Hematopoietic multipotent progenitor cell treated with erythropoietin and hydrocortisone succinate and interleukin-3 and kit ligand, for 6 days (in vitro differentiated cells): ENCODE measurements around the gene PI4K2B.
"Not testable (repeated sequence)": the region's sequence is repeated elsewhere in the genome, so short reads cannot be mapped to it uniquely, and the experiment has no call there.

Experiments
- DNase-seq: peaks from one replicate; pipeline ENCODE4 v3.0.0-alpha.2; 2015

The PI4K2B gene

DNA sequence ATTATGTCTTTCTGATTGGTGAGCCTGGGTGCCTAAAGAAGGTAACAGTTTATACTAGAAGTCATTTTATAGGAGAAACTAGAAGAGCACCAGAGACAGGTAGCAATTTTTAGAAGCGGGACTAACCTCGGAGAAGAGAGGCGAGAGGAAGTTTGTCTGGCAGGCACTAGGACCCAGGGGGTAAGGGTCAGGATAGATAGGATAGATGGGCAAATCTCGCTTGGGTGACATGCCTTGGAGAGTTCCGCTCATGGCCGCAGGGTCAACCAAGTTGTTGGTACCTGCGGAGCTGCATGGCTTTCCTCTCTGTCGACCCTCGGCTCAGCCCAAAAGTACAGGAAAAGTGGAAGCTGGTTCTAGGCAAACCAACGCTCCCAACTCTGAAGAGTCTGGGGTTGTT, 11.3 kb downstream of the PI4K2B start:
- DNase-seq: no peak

DNA sequence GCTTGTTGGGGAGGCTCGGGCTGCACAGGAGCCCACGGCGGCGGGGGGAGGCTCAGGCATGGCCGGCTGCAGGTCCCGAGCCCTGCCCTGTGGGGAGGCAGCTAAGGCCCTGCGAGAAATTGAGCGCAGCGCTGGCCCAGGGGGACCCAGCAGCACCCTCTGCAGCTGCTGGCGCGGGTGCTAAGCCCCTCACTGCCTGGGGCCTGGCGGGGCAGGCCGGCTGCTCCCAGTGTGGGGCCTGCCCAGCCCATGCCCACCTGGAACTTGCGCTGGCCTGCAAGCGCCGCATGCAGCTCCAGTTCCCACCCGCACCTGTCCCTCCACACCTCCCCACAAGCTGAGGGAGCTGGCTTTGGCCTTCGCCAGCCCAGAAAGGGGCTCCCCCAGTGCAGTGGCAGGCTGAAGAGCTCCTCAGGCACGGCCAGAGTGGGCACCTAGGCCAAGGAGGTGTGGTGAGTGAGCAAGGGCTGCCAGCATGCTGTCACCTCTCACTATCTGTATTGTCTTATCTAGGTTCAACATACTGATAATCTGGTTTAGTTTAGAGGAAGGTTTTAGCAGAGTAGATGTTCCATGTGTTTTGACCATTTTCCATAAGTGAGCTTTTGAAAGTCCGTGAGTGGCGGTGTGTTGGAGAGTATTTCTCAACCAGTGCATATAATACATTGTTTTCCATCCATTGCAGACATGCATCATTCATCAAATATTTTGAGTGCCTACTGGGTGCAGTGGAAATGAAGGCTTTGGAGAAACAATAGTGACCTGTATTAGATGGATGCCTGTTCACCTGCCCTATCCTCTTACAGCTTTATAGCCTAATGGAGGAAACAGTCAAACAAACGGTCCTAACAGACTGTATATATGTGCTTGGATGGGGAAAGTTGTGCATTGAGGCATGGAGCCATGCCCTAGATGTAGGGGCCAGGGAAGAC, 13.1 kb downstream of the PI4K2B start:
- no peak for DNase-seq

DNA sequence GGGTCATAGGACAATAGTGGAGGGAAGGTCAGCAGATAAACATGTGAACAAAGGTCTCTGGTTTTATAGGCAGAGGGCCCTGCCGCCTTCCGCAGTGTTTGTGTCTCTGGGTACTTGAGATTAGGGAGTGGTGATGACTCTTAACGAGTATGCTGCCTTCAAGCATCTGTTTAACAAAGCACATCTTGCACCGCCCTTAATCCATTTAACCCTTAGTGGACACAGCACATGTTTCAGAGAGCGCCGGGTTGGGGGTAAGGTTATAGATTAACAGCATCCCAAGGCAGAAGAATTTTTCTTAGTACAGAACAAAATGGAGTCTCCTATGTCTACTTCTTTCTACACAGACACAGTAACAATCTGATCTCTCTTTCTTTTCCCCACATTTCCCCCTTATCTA, 15.0 kb downstream of the PI4K2B start:
- DNase-seq: not testable (repeated sequence)

DNA sequence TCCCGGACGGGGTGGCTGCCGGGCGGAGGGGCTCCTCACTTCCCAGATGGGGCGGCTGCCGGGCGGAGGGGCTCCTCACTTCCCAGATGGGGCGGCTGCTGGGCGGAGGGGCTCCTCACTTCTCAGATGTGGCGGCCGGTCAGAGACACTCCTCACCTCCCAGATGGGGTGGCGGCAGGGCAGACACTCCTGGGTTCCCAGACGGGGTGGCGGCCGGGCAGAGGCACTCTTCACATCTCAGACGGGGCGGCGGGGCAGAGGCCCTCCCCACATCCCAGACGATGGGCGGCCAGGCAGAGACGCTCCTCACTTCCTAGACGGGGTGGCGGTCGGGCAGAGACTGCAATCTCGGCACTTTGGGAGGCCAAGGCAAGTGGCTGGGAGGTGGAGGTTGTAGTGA, 15.7 kb downstream of the PI4K2B start:
- DNase-seq: not testable (repeated sequence)

DNA sequence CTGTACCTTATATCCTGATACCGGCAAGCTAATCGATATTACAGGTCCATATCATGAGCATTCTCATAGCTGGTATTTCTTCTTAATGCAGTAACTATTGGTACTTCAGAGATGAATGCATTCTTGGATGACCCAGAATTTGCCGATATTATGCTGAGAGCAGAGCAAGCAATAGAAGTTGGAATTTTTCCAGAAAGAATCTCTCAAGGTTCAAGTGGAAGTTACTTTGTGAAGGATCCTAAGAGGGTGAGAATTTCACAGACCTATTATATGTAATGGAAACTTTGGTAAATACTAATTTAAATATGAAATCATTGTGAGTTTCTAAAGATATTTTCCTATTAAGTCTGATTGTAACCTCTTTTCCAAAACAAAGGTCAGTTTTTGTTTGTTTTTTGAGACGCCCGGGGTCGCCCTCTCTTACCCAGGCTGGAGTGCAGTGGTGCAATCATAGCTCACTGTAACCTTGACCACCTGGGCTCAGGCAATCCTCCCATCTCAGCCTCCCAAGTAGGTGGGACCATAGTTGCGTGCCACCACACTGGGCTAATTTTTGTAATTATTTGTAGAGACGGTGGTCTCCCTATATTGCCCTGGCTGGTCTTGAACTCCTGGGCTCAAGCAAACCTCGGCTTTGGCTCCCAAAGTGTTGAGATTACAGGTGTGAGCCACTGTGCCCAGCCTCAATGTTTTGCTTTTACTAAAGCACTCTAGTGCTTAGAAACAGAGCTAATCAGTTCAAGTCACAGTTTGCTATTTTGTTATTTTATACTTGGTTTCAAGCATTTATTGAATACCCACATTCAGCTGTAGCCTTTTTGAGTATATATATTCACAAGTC, 18.6 kb downstream of the PI4K2B start:
- DNase-seq: no peak

DNA sequence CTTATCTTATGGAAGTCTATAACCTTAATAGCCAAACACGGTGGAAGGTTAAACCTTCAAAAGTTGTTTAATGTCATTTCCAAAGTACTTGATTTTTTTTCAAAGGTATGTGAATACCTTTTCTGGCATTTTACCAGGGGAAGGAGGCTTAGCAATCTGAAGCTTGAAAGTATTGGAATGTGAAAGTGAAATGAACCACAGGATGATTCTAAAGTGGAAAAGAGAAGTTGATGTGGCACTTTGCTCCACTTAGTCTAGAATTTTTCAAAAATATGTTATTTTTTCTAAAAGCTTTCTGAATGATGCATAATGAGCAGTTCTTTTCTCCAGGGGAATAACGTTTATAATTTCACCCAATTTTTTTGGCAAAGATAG, 19.2 kb downstream of the PI4K2B start:
- no peak for DNase-seq

DNA sequence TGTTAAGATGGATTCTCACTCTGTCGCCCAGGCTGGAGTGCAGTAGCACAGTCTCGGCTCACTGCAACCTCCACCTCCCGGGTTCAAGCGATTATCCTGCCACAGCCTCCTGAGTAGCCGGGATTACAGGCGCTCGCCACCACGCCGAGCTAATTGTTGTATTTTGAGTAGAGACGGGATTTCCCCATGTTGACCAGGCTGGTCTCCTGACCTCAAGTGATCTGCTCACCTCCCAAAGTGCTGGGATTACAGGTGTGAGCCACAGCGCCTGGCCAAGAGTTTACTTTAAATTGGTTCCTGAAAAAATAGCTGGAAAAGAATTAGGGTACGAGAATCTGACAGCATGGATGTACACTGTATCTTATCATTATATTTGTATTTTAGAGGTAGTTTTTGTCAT, 20.0 kb downstream of the PI4K2B start:
- DNase-seq: not testable (repeated sequence)

DNA sequence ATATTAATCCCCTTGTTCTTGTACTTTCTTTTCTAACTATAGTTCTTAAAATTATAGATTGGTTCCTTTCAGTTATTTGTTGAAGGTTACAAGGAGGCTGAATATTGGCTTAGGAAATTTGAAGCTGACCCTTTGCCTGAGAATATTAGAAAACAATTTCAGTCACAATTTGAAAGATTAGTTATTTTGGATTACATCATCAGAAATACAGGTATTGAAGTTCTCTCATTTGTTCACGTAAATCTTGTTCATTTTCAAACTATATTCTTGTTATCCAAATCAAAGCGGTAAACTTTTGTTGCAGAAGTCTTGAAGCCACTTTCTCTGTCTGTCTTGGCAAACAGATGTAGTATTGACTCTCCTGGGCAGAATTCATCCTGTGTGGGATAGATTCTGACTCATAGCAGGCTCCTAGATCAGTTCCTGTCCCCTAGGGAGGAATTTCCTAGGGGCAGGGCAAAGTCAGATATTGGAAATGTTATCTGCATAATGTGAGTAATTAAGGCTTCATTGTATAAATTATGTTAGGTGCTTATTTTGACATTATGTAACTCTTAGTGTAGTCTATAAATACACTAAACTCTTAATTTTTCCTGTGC, 25.2 kb downstream of the PI4K2B start:
- DNase-seq: no peak

DNA sequence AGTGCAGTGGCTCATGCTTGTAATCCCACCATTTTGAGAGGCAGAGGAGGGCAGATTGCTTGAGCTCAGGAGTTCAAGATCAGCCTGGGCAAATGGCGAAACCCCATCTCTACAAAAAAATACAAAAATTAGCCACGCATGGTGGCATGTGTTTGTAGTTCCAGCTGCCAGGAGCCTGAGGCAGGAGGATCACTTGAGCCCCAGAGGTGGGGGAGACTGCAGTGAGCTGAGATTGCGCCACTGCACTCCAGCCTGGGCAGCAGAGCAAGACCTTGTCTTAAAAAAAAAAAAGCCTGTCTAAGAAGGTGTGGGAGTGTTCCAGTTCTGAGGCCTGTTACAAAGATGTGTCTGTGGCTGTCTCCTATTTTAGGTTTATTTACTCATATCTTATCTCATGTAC, 38.0 kb downstream of the PI4K2B start:
- DNase-seq: no peak

DNA sequence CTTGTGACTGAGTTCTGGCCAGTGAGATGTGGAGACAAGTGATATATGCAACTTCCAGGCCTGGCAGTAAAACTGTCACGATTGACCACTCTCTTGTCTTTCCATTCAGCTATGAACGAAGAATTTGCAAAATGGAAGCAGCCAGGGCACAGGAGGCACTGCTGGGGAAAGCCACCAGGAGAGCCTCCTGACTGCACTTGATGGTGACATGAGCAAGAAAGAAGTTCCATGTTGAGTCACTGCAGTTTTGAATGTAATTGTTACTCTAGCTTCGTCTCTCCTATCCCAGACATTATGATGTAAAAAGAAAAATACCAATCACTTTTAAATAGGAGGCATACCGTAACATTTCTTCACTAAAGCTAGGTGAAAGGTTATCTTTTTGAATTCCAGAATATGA, 46.4 kb downstream of the PI4K2B start:
- no peak for DNase-seq

DNA sequence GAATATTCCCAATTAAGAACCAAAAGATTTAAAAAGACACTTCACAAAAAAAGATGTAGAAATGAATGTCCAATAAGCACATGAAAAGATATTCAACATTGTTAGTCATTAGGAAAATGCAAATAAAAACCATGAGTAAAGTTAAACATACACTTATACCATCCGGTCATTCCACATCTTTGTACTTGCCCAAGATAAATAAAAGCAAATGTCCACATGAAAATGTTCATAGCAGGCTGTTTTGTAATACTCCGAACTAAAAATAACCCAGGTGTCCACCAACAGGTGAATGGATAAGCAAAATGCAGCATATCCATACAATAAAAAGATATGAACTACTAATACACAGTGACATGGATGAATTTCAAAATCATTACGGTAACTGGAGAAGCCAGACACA, 50.1 kb downstream of the PI4K2B start:
- DNase-seq: no peak

DNA sequence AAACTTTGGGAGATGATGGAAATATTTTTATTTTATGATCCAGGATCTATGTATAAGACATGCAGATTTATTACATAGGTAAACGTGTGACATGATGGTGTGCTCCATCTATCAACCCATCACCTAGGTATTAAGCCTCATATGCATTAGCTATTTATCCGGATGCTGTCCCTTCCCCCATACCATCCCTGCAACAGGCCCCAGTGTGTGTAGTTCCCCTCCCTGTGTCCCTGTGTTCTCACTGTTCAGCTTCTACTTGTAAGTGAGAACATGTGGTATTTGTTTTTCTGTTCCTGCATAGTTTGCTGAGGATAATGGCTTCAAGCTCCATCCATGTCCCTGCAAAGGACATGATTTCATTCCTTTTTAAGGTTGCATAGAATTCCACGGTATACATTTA, 50.6 kb downstream of the PI4K2B start:
- DNase-seq: no peak

DNA sequence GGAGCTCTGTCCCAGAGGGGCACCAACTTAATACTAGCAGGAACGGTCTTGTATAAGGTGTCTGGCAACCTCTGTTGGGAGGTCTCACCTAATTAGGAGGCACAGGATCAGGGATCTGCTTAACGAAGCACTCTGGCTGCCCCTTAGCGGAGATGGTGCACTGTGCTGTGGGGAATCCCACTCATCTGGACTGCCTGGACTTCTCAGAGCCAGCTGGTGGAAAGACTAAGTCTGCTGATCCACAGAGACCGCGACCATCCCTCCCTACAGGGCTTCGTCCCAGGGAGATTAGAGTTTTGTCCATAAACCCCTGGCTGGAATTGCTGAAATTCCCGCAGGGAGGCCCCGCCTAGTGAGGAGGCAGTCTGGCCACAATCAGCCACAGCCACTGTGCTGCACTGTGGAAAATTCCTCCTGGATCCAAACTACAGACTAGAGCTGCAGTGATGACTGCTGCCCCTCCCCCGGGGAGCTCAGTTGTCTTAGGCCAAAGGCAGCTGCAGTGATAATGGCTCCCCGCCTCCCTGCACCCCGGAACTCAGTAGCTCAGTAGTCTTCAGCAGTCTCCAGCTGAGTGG, 56.7 kb downstream of the PI4K2B start:
- no peak for DNase-seq

DNA sequence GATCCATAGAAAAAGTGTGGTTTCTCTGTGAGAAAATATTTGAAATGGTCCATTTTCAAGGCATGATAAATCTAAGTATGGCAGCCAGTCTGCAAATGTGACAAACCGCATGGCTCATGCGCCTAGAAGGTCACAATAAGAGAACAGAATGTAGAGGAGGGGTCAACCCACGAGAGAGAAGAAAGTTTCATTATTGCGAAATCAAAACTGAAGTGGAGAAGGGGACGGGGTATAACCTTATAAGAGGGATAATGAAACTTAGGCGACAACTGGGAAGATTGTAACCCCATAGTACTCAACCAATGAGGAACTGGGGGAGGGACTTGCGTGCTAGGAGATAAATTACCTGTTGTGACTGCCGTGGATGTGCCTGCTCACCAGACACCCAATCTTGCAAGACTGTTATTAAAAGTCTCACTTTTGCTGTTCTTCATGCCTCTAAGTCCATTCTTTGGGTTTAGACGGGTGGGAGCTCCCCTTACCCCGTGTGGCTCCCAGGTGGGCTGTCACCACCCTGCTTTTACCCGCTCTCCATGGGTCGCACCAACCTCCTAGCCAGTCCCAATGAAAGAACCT, 57.4 kb downstream of the PI4K2B start:
- DNase-seq: no peak

DNA sequence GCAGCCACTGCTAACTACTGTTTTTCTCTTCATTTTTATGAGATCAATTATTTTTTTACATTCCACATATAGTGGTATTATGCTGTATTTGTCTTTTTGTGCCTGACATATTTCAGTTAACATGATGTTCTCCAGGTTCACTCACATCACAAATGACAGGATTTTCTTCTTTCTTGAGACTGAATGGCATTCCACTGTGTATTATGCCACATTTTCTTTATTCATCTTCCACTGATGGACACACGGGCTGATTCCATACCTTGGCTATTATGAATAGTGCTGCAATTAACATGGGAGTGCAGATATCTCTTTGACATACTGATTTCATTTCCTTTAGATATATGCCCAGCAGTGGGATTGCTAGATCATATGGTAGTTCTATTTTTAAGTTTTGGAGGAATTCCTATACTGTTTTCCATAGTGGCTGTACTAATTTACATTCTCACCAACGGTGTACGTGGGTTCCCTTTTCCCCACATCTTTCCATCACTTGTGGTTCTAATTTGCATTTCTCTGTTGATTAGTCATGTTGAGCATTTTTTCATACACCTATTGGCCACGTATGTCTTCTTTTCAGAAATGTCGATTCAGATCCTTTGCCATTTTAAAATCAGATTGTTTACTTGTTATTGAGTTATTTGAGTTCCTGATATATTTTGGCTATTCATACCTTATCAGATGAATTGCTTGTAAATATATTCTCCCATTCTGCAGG, 63.9 kb downstream of the PI4K2B start:
- DNase-seq: no peak

DNA sequence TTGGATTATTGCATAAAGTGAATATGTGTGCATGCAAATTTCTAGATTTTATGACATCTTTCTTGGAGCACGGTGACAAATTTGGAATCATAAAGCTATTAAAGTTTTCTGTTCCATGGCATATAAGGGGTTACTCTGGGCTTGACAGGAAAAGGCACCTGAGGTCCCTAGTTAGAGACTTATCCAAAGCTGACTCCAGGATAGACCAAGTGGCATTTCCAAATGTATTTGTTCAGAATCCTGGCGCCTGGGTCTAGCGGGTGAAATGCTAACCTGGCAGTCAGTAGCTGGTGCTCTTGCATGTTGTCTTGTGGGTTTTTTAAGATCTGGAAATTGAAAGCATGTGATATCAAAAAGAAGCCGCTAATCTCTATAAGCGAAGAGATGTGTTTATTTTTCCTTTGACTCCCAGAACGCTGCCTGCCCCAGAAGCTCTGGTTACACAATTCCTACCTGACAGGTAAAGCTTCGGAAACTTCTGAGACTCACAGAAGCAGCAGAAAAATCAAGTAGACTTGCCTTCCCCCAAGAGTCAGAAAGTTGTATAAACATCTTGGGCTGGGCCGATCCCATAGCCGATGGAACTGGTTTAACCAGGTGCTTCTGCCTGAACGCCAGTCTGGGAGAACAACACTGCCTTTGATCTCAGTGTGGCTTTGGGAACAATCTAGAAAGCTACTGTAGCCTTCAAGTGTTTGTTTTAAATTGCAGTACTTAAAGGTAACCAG, 65.8 kb downstream of the PI4K2B start:
- no peak for DNase-seq

DNA sequence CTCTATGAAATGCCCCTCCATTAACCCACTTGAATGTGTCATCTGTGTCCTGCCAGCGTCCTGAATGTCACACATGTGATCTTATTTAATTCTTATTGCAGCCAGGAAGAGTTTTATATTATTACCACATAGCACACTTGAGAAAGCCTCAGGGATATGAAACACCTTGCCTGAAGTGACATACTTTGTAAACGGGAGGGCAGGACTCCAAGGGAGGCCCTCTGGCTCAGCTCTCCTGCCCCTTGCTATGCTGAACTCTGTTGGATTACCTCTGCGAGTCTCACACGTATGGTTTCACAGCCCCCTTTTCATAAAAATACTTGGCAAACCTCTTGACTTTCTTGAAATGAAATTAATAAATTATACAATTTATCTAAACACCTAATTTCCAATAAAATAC, 67.6 kb downstream of the PI4K2B start:
- DNase-seq: no peak

DNA sequence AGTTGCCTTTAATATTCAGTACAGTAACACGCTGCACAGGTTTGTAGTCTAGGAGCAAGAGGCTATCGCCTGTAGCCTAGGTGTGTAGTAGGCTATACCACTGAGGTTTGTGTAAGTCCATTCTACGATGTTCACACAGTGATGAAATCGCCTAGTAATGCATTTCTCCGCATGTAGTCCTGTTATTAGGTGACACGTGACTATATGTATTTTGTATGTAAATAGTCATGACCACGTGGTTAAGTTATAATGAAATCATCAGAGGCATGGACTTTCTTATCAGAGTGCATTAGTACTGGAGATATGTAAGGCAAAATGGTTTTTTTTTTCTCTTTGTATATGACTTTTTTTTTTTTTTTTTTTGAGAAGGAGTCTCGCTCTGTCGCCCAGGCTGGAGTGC, 68.8 kb downstream of the PI4K2B start:
- DNase-seq: no peak

DNA sequence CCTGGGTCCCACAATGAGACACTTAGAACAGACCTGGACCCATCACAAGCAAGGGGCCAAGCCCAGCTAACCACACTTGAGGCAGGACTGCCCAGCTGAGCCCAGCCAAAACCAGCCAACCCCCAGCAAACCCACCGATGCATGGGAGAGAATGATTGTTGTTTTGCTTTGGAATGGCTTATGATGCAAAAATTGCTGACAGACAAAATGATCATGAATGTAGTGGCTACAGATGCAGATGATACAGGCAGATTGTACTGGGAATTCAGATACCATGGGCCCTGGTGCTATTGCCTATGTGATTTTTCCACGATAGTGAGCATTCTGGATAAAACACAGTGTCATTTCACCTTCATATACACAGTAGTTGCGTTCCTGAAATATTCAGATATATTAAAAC, 69.7 kb downstream of the PI4K2B start:
- no peak for DNase-seq

DNA sequence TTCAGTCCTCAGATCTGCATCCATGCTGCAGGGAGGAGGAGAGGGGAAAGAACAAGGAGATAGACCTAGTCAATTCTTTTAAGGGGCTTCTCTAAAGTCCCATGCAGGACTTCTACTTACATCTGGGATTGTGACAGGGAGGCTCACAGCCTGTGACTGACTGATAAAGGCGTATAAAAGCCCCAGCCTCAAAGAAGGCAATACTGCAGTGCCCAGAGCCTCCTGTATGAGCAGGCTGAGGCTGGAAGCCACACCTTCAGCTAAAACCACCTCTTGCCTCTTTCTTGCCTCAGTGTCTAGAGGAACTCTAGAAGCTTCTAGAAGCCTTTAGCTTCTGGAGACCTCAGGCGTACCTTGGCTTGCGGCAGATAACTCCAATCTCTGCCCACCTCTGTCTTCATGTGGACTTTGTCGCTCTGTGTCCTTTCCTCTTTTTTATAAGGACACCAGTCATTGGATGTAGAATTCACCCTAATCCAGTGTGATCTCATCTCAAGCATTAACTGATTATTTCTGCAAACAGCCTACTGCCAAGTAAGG, 72.8 kb downstream of the PI4K2B start:
- peak; percentile 79 for DNase-seq

DNA sequence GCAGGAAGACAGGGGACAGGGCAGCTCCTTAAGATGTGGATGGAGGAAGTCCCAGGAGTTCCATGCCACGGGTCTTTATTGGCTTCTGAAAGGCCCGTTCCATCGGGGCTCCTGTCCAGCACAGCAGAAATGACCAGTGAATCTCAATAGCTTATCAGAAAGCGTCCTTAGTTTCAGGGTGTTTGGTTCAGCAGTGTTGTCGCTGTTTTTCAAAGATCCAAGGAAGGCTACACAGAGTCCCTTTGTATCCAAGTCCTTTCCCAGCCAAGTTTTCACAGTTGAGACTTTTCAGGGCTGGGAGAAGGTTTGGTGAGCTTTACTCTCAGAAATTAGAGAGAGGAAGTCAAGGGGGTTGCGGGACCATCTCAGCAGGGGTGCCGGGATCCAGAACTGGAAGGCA, 73.8 kb downstream of the PI4K2B start:
- DNase-seq: no peak
